Lower leg skin (tissue), 3 donors: ENCODE results near the gene TSG101.

Experiments
- POLR2A ChIP-seq, 2 donors: fragments of 450-650 bp; IDR thresholded peaks; one replicate each; pipeline ENCODE4 v1.6.1; 2016 to 2017; ENCODE audit warnings: antibody characterized with exemption in 2 of 2, mild to moderate bottlenecking in 1 of 2, moderate library complexity in 1 of 2
- TF ChIP-seq, protein P1 (sequence below), 3 donors: fragments of 450-650 bp; IDR thresholded peaks; one replicate each; pipeline ENCODE4 v1.5.1; 2016; ENCODE audit warnings: antibody characterized with exemption in 3 of 3, mild to moderate bottlenecking in 3 of 3, moderate library complexity in 2 of 3

DNA sequence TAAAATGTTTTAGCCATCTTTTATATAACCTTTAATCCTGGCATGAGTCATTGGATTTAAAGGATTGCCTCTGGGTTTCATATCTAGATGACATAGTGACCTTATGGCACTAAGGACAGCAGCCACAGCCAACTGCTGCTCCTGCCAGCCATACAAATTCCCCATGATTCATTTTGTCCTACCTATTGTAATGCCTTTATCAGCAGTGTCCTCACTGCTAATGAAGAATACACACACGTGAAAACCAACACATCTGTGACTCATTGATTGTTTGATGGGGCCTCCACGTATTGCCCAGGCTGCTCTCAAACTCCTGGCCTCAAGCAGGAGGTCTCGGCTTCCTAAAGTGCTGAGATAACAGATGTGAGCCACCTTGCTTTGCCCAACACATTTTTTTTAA, 69.3 kb downstream of the TSG101 start:
- TF ChIP-seq POLR2A (IDR thresholded peaks at IDR 0.05) = no peak
- TF ChIP-seq, protein P1, sequence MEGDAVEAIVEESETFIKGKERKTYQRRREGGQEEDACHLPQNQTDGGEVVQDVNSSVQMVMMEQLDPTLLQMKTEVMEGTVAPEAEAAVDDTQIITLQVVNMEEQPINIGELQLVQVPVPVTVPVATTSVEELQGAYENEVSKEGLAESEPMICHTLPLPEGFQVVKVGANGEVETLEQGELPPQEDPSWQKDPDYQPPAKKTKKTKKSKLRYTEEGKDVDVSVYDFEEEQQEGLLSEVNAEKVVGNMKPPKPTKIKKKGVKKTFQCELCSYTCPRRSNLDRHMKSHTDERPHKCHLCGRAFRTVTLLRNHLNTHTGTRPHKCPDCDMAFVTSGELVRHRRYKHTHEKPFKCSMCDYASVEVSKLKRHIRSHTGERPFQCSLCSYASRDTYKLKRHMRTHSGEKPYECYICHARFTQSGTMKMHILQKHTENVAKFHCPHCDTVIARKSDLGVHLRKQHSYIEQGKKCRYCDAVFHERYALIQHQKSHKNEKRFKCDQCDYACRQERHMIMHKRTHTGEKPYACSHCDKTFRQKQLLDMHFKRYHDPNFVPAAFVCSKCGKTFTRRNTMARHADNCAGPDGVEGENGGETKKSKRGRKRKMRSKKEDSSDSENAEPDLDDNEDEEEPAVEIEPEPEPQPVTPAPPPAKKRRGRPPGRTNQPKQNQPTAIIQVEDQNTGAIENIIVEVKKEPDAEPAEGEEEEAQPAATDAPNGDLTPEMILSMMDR (IDR thresholded peaks at IDR 0.05) = no peak
